Measurements from ENCODE around the gene PTPRK.

The PTPRK gene

GRCh38 chr6:128350416-128351254, 169.8 kb downstream of the PTPRK start:
- TF ChIP-seq SP1 (IDR thresholded peaks at IDR 0.05) (no peak), LEF1 (IDR thresholded peaks at IDR 0.05; ENCODE audit: borderline replicate concordance) (no peak), HDGF (IDR thresholded peaks at IDR 0.05; ENCODE audit: borderline replicate concordance) (no peak), FOXM1 (IDR thresholded peaks at IDR 0.05; ENCODE audit: borderline replicate concordance) (no peak), L3MBTL2 (conservative IDR thresholded peaks at IDR 0.05) (no peak), ZNF384 (IDR thresholded peaks at IDR 0.05) (no peak), FOXA1 (IDR thresholded peaks at IDR 0.05) (no peak), TARDBP (IDR thresholded peaks at IDR 0.05) (no peak), ELF4 (IDR thresholded peaks at IDR 0.05) (no peak), NFRKB (IDR thresholded peaks at IDR 0.05) (no peak), ARNT (IDR thresholded peaks at IDR 0.05) (no peak), FOXK2 (IDR thresholded peaks at IDR 0.05) (no peak), BHLHE40 (IDR thresholded peaks at IDR 0.05; ENCODE audit: borderline replicate concordance) (no peak), CTBP1 (IDR thresholded peaks at IDR 0.05; ENCODE audit: borderline replicate concordance) (no peak), SUZ12 (IDR thresholded peaks at IDR 0.05) (no peak)
- TF ChIP-seq, protein P1, sequence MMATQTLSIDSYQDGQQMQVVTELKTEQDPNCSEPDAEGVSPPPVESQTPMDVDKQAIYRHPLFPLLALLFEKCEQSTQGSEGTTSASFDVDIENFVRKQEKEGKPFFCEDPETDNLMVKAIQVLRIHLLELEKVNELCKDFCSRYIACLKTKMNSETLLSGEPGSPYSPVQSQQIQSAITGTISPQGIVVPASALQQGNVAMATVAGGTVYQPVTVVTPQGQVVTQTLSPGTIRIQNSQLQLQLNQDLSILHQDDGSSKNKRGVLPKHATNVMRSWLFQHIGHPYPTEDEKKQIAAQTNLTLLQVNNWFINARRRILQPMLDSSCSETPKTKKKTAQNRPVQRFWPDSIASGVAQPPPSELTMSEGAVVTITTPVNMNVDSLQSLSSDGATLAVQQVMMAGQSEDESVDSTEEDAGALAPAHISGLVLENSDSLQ (IDR thresholded peaks at IDR 0.05) = no peak
- POLR2A ChIA-PET = no interaction called here
- DNase-seq (ENCODE audit: extremely low spot score) = no peak
- CTCF ChIA-PET = interaction anchor here (0.7 kb wide), 1 partner anchor 166 kb away, joined by 4 read pairs; no protein-coding TSS in a partner anchor

- DNase-seq (ENCODE audit: extremely low spot score) = no peak
- ChIA-PET POLR2A (no interaction called here), CTCF (interaction anchor here (0.5 kb wide), 1 partner anchor 147 kb away, joined by 3 read pairs; no protein-coding TSS in a partner anchor)
- TF ChIP-seq L3MBTL2 (conservative IDR thresholded peaks at IDR 0.05) (no peak), FOXK2 (IDR thresholded peaks at IDR 0.05) (no peak), ELF4 (IDR thresholded peaks at IDR 0.05) (no peak), CTBP1 (IDR thresholded peaks at IDR 0.05; ENCODE audit: borderline replicate concordance) (no peak), NFRKB (IDR thresholded peaks at IDR 0.05) (no peak), TARDBP (IDR thresholded peaks at IDR 0.05) (no peak), ARNT (IDR thresholded peaks at IDR 0.05) (no peak), FOXM1 (IDR thresholded peaks at IDR 0.05; ENCODE audit: borderline replicate concordance) (no peak), ZNF384 (IDR thresholded peaks at IDR 0.05) (no peak), SP1 (IDR thresholded peaks at IDR 0.05) (no peak), SUZ12 (IDR thresholded peaks at IDR 0.05) (no peak), LEF1 (IDR thresholded peaks at IDR 0.05; ENCODE audit: borderline replicate concordance) (no peak)
- TF ChIP-seq, protein P1 (IDR thresholded peaks at IDR 0.05) = no peak
Observed at GRCh38 chr6:128347123-128347522, 173.3 kb downstream of the PTPRK start.

DNA sequence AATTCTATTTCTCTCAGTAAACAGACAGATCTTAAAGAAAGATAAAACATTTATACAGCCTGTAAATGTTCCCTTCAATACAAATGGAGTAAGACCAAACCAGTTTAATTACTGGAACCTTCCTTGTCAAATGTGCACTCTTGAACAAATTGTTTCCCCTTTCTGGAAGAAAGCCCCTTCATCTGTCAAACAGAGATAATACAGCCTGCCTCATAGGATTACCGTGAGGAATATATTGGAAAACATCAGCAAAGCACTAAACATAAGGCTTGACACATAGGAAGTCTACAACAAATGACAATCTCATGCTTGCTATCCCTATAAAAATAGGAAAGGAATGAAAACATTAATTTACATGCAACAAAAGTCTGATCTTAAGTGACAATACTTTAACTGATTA, 173.8 kb downstream of the PTPRK start:
- DNase-seq (ENCODE audit: extremely low spot score) = no peak
- POLR2A ChIA-PET = no interaction called here

DNA sequence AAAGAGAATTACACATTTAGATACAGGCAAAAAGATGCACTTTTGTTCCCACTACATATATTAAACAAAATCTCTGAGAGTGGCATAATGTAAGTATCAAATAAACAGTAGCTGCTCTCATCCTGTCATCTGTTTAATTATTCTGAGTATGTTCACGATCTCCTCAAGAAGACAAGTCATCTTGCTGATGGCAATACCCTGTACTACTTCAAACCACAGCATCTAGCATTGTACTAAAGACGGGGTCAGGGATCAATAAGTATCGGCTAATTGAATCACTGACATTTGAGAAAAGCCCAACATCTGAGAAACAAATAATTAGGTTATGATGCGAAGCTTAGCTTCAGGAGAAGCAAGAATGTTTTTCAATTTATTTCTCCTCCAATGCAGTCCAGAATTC, 175.1 kb downstream of the PTPRK start:
- ChIA-PET POLR2A (no interaction called here), CTCF (no interaction called here)
- TF ChIP-seq BHLHE40 (IDR thresholded peaks at IDR 0.05; ENCODE audit: borderline replicate concordance) = no peak
- no peak for TF ChIP-seq FOXM1 (IDR thresholded peaks at IDR 0.05; ENCODE audit: borderline replicate concordance)
- TF ChIP-seq LEF1 (IDR thresholded peaks at IDR 0.05; ENCODE audit: borderline replicate concordance) = no peak
- no peak for TF ChIP-seq HDGF (IDR thresholded peaks at IDR 0.05; ENCODE audit: borderline replicate concordance)
- TF ChIP-seq ARNT (IDR thresholded peaks at IDR 0.05) = no peak
- TF ChIP-seq, protein P1 (IDR thresholded peaks at IDR 0.05) = no peak
- TF ChIP-seq ELF4 (IDR thresholded peaks at IDR 0.05) = no peak
- TF ChIP-seq L3MBTL2 (conservative IDR thresholded peaks at IDR 0.05) = no peak
- DNase-seq (ENCODE audit: extremely low spot score) = no peak

More for the DNA sequence above, 173.8 kb downstream of the PTPRK start:
- TF ChIP-seq SP1 (IDR thresholded peaks at IDR 0.05) (no peak), ARNT (IDR thresholded peaks at IDR 0.05) (no peak), TARDBP (IDR thresholded peaks at IDR 0.05) (no peak), FOXM1 (IDR thresholded peaks at IDR 0.05; ENCODE audit: borderline replicate concordance) (no peak), SUZ12 (IDR thresholded peaks at IDR 0.05) (no peak), LEF1 (IDR thresholded peaks at IDR 0.05; ENCODE audit: borderline replicate concordance) (no peak), FOXK2 (IDR thresholded peaks at IDR 0.05) (no peak), FOXA1 (IDR thresholded peaks at IDR 0.05) (no peak), ZNF384 (IDR thresholded peaks at IDR 0.05) (no peak), BHLHE40 (IDR thresholded peaks at IDR 0.05; ENCODE audit: borderline replicate concordance) (no peak), ELF4 (IDR thresholded peaks at IDR 0.05) (no peak), L3MBTL2 (conservative IDR thresholded peaks at IDR 0.05) (no peak), HDGF (IDR thresholded peaks at IDR 0.05; ENCODE audit: borderline replicate concordance) (no peak), CTBP1 (IDR thresholded peaks at IDR 0.05; ENCODE audit: borderline replicate concordance) (no peak), NFRKB (IDR thresholded peaks at IDR 0.05) (no peak)
- TF ChIP-seq, protein P1 (IDR thresholded peaks at IDR 0.05) = no peak
- CTCF ChIA-PET = no interaction called here

- ChIA-PET POLR2A (no interaction called here), CTCF (no interaction called here)
- TF ChIP-seq L3MBTL2 (conservative IDR thresholded peaks at IDR 0.05) (no peak), FOXK2 (IDR thresholded peaks at IDR 0.05) (no peak), FOXA1 (IDR thresholded peaks at IDR 0.05) (no peak), FOXM1 (IDR thresholded peaks at IDR 0.05; ENCODE audit: borderline replicate concordance) (no peak), BHLHE40 (IDR thresholded peaks at IDR 0.05; ENCODE audit: borderline replicate concordance) (no peak), SP1 (IDR thresholded peaks at IDR 0.05) (no peak), CTBP1 (IDR thresholded peaks at IDR 0.05; ENCODE audit: borderline replicate concordance) (no peak), LEF1 (IDR thresholded peaks at IDR 0.05; ENCODE audit: borderline replicate concordance) (no peak), HDGF (IDR thresholded peaks at IDR 0.05; ENCODE audit: borderline replicate concordance) (no peak), ELF4 (IDR thresholded peaks at IDR 0.05) (no peak), NFRKB (IDR thresholded peaks at IDR 0.05) (no peak), ARNT (IDR thresholded peaks at IDR 0.05) (no peak), ZNF384 (IDR thresholded peaks at IDR 0.05) (no peak), SUZ12 (IDR thresholded peaks at IDR 0.05) (no peak), TARDBP (IDR thresholded peaks at IDR 0.05) (no peak)
- TF ChIP-seq, protein P1 (IDR thresholded peaks at IDR 0.05) = no peak
- DNase-seq (ENCODE audit: extremely low spot score) = no peak
Observed at GRCh38 chr6:128343706-128344105, 176.7 kb downstream of the PTPRK start.

Data from HEK293T (cell line).